Endothelial cell of hepatic sinusoid (primary cell): ENCODE data around the gene RASD2.

Experiments used
- in situ Hi-C: cut with HindIII; loops from 2 replicates; pipeline ENCODE4 v1.10.0; 2017; ENCODE audit warnings: low sequenced_read_pairs

RASD2 gene

GRCh38 chr22:35599364-35599763 lies 58.7 kb downstream of the RASD2 start:
- in situ Hi-C loops = no loop called here

DNA sequence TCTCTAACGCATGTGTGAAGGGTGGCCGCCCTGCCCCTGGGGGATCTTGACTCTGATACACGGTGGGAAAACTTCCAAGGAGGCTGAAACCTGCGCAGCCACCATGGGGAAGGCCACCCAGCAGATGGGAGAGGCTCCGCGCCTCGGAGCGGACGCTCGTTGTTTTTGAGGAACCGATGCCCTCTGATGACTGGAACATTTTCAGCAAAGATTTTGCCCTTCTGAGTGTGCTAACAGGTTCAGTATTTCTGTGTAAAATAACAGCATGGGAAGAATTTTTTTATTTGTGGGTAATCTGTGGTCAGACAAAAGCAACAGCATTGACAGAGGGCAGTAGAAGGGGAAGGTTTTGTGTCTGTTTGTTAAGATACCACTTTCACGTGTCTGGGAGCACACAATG lies 59.8 kb downstream of the RASD2 start:
- in situ Hi-C loops = no loop called here

DNA sequence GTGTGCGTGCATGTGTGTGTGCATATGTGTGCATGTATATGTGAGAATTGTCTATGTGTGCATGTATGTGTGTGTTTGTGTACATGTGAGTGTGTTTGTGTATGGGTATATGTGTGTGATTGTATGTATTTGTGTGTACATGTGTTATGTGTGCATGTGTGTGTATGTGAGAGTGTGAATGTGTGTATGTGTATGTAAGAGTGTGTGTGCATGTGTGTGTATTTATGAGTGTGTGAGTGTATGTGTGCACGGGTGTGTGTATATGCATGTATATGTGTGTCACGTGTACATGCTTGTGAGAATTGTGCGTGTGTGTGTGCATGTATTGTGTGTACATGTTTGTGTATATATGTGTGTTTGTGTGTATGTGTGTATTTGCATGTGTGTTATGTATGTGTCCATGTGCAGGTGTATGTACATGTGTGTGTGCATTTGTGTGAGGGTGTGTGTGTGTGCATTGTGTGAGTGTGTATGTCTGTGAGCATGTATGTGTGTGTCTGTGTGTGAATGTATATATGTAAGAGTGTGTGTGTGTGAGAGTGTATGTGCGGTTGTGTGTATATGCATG lies 60.5 kb downstream of the RASD2 start:
- in situ Hi-C loops = no loop called here

DNA sequence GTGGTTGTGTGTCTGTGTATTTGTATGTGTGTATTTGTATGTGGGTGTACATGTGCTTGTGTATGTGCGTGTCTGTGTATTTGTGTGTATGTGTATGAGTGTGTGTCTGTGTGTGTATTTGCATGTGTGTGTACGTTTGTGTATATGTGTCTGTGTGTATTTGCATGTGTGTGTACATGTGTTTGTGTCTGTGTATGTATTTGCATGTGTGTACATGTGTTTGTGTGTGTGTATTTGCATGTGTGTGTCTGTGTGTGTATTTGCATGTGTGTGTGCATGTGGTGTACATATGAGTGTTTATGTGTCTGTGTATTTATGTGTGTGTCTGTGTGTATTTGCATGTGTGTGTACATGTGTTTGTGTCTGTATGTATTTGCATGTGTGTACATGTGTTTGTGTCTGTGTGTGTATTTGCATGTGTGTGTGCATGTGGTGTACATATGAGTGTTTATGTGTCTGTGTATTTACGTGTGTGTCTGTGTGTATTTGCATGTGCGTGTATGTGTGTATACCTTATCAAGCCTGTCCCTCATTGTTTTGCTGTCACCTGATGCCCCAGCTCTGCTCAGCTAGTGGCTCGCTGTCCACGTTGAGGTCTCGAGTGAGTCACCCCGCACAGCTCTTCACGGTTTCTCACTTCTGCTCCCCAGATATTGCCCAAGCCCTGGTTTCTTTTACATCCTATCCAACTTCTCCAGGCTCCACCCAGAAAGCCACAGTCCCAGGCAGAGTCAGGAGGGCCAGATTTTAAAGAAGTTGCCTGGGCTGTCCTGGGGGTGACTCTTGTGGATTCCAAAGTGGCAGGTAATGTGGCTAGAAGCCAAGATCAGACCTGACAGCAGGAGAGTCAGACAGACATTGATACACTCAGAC lies 61.3 kb downstream of the RASD2 start:
- in situ Hi-C loops = no loop called here
